Dermis microvascular lymphatic vessel endothelial cell (primary cell): ENCODE results near the gene STRA6. TPM values are rescaled to one million over a fixed set of nuclear protein-coding genes. Genes with fewer than 3 reads are reported as not detected.

Experiments
- DNase-seq, 2 donors: peaks; one replicate each; pipeline versions ENCODE4 v3.0.0 to v3.0.0-alpha.2; 2010; ENCODE audit warnings: low read depth in 2 of 2
- total RNA-seq: library from RNA; depleted of rRNA; stranded (reverse); fragments of >200 nt; gene quantifications from 2 replicates; pipeline ENCODE4 v1.2.1, GENCODE V29; 2014

The STRA6 gene
- total RNA-seq, 1 donor from 2014 or later, result under 0.01 TPM

GRCh38 chr15:74227968-74228722 lies 25.6 kb upstream of the STRA6 start:
- DNase-seq, result peak; percentile 33 to 47

DNA sequence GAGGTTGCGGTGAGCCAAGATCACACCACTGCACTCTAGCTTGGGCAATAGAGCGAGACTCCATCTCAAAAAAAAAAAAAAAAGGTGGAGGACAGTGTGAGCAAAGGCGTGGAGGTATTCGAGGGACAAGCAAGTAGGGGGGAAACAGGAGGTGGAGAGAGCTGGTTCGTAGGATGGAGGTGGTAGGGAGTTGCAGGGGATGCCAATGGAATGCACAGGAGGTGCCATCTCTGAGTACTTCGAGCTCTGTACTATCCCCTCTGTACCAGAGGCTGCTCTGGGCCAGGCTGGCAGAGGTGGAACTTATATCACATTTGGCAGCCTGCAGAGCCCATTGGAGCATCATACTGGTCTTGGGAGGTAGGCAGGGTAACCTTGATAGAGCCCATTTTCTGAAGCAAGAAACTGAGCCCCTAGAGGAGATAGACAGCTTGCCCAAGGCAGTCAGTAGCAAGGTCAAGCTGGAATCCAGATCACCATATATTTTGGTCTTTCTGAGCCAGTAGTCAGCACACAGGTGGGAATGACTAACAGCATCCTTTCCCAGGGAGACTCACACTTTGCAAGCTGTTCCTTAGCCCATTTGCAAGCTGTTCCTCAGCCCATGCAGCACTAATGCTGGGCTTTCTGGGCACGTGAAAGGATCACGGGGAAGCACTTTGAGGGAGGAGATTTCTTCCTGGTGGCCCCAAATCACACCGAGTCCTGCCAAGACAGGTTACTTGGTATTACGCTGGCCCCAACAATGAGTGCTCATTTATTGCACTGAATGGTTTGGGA lies 24.4 kb upstream of the STRA6 start:
- DNase-seq, result no peak

DNA sequence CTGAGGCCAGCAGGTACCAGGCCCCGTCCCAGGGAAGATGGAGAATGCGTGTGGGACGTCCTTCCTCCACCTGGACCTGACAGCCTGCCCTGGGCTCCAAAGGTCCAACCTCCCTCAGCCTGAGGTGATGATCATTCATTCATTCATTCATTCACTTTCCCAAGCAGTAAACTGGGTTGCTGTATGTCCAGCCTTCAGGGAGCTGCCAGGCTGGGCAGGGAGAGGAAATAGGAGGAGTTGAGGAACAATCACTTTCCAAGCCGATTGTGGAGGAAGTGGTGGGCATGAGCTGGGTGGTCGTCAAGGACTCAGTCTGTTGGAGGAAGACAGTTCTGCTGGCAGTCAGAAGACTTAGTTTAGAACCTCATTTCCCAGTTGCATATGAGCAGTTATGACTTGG lies 23.3 kb upstream of the STRA6 start:
- DNase-seq, result no peak

- DNase-seq, result no peak
Measured at GRCh38 chr15:74222240-74223119, 19.9 kb upstream of the STRA6 start.

DNA sequence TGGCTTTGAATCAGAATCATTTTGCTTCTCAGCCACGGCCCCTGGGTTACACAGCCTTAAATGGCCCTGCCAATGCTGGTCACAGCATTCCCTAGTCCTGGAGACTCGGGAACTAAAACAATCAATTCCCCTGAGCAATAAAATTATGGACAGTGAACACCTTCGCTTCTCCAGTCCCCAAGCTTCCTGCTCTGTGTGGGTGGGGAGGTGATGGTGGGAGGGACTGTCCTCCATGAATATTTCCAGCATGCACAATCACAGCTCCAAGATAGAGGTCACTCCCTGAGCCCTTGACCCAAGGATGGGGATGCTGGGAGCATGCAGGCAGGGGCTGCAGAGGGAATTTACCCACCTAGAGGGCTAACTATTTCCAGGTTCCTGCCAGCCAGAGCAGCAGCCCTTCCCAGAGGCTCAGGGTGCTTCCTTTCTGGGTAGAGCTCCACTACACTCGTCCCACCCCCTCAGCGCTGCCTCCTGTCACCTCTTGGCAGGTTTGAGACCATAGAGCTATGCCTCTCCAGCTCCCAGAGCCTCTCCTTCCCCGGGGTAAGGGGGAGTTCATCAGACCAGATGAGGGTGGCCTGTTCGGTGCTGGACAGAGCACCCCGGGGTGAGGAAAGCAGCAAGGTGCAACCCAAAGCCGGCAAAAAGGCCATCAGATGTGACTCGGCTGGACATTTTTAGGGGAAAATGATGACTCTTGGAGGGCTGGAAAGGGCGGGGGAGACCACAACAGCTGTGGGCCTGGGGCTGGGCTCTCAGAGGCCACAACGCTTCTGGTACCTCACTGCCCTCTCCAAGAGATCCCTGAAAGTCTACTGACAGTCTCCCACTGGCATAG lies 19.0 kb upstream of the STRA6 start:
- DNase-seq, result no peak

DNA sequence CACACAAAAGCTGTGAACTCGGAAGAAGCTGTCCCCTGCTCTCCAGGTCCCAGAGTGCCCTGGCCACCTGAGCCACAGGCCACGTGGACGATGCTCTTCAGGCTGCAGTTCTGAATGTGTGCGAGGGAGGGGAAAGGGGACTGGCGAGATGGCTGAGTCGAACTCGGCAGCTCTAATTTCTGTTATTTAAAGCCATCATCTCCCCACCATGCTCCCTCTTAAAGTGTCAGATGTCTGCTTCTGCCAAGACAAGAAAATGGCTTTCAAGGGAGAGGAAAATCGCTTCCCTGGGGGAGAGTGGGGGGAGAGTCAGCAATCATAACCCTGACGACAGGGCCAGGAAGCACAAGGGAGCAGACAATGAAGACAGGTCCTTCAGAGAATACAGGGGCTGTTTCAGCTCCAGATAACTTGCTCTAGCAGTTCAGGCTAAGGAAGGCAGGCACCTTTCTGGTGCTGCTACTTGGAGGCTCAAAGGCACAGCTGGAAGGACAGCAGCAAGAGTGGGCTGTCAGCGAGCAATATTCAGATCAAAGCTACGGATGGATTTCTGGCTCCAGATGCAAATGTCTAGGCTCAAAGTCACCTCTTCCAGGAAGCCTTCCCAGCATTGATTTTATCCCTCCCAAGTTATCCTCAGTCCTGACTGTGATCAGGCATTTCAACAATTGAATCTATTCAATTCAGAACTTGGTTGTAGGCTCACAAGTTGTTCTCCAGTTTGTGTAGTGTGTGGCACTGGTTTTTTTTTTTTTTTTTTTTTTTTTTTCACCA lies 18.1 kb upstream of the STRA6 start:
- no peak for DNase-seq

GRCh38 chr15:74217907-74218885 lies 15.6 kb upstream of the STRA6 start:
- no peak for DNase-seq

DNA sequence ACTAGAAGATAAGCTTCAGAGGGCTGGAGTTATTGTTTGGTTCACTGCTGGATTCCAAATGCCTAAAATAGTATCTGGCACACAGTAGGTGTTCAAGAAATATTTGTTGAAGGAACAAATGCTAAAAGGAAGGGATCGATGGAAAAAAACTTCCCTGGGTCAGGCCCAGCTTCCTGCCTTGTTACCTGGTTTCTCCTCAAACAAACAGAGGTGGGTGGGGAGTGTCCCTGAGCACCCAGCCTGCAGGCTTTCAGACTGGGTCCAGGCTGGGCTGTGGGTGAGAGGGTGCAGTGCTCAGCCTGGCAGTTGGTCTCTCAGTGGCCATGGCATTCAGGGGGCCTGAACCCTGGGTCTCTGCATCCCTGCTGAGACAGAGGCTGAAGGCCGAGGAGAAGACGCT lies 14.4 kb upstream of the STRA6 start:
- no peak for DNase-seq

GRCh38 chr15:74215958-74216357 lies 13.4 kb upstream of the STRA6 start:
- no peak for DNase-seq

- no peak for DNase-seq
Measured at GRCh38 chr15:74214324-74215021, 11.9 kb upstream of the STRA6 start.

DNA sequence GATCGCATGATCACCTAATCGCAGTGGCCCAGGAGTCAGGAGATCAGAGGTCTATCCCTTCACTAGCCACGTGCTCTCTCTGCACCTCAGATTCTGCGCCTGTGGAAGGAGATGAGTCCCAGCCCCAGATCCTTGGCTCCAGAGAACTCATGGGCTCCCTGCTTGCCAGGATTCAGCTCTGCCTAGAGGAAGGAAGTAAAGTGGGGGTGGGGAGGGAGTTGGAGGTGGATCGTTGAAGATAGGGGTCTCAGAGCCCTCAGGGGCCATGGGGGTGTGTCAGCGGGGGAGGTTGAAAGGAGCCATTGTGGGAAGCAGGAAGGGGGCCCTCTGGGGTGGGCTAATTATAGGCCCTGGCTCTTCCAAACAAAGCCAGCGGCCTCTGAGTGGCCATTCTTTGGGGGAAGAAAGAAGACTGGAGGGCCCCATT lies 11.3 kb upstream of the STRA6 start:
- DNase-seq, result no peak

DNA sequence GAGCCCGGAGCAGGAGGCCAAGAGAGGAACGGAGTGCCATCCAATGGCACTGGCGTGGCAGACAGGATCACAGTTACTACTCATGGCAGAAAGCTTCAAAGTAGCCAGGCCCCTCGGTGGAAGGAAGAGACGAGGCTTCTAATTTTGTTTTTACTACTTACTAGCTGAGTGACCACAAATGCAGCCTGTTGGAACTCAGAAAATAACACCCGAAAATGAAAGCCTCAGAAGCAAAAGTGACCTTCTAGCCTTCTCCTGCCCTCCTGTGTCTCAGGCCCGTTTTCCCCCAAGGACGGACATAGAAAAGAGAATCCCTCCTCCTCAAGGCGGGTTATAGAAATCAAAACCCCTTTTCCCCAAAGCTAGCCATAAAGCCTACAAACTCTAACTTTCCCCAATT lies 9.9 kb upstream of the STRA6 start:
- no peak for DNase-seq

GRCh38 chr15:74211656-74212055 lies 9.1 kb upstream of the STRA6 start:
- DNase-seq, result no peak

DNA sequence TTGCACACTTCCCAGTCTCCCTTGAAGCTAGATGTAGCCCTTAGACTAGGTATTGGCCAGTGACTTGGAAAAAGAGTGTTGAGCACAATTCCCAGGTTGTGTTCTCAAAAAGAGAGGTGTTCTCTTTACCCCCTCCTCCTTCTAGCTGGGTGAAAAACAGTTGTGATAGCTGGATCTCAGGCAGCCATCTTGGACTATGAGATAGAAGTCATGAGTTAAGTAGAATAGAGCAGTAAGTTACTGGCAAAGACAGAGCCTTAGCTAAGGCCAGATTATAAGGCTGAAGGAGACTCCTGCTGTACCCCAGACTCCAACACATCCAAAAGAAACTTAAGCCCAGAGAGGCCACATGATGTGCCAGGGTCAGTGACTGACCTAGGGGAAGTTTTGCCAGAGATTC lies 8.1 kb upstream of the STRA6 start:
- no peak for DNase-seq

- DNase-seq, result no peak
Measured at GRCh38 chr15:74209997-74210671, 7.5 kb upstream of the STRA6 start.

- no peak for DNase-seq
Measured at GRCh38 chr15:74209560-74209958, 7.0 kb upstream of the STRA6 start.

DNA sequence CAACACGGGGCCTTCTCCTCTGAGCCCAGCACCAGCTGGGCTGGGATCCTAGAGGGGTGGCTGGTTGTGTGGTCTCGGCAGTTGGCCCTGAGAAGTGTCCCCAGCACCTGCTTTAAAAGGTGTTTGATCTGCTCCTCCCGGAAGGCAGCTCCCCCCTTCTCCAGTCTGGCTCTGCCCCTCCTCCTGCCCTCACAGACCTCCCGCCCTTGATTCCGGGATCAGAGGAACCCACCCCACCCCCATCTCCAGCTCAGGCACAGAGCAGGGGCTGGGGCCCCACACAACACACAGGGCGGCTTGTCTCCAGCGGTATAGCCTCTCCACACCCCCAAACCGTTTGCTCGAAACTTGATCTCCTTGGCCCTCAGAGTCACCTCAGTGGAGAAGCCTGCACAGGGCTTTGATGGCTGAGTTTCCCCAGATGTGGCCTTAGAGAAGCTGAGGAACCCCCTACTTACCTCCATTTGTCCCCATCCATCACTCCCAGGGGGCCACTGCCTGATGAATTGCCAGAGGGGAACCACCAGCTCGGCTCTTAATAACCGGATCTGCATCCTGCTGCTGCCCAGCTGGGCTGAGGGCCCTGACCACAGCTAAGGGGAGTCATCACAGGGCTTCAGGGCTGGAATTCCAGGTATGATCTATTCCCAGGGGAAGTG lies 6.4 kb upstream of the STRA6 start:
- no peak for DNase-seq
